HepG2 (cell line): ENCODE measurements around the gene CNOT8. TPM values are rescaled to one million over a fixed set of nuclear protein-coding genes. Genes with fewer than 3 reads are reported as not detected.

Experiments
- ATAC-seq: fragments of 200-7000 bp; cut with Tn5 transposase; 3 replicates; pipeline ENCODE4 v1.9.1; 2020; ENCODE audit warnings: mild to moderate bottlenecking, moderate library complexity
- BruUV-seq: library from RNA; stranded (reverse); fragments of 400-500 nt; replicated peaks from 2 replicates; lab custom pipeline; 2021; lab: Mats Ljungman, UMichigan
- CTCF ChIA-PET: fragments of 300-600 bp; formaldehyde crosslinking; extraction: SDS; loops from one replicate; lab custom pipeline; 2021; ENCODE audit warnings: low total read pairs, inconsistent platforms, low intra/inter-chr PET ratio; lab: Yijun Ruan, JAX
- POLR2A ChIA-PET: fragments of 350-600 bp; sonication (Branson Sonifier 250); formaldehyde crosslinking; loops from one replicate; lab custom pipeline; 2020; ENCODE audit warnings: antibody characterized with exemption, inconsistent platforms; lab: Yijun Ruan, JAX
- DNase-seq: peaks from one replicate; pipeline ENCODE4 v3.0.0-alpha.2; 2015; ENCODE audit warnings: low spot score
- FAIRE-seq: peaks from 3 replicates; lab custom pipeline; 2011; peaks lifted over from hg19 to GRCh38; lab: Jason Lieb, UNC
- H2AFZ ChIP-seq: one replicate; pipeline ENCODE4 v1.6.1; 2011; ENCODE audit warnings: low read length, inconsistent platforms
- H3K27ac ChIP-seq: fragments of 300-600 bp; 3 replicates; pipeline ENCODE4 v1.8.0; 2011; ENCODE audit warnings: mixed run types, mild to moderate bottlenecking, mixed read lengths, low read length, inconsistent platforms; ENCODE audit not compliant: insufficient read depth; ENCODE audit errors: extremely low read length
- H3K27me3 ChIP-seq, 2 experiments: fragments of 200-600 bp in 1 of 2; 2 replicates in 1 of 2; 3 replicates in 1 of 2; pipeline versions ENCODE4 v1.6.0 to v1.8.0; 2011; ENCODE audit warnings: low read length in 2 of 2, mild to moderate bottlenecking in 2 of 2, moderate library complexity in 2 of 2, inconsistent platforms in 1 of 2; ENCODE audit not compliant: insufficient read depth in 2 of 2, control insufficient read depth in 1 of 2
- H3K36me3 ChIP-seq, 2 experiments: fragments of 200-600 bp in 1 of 2; replicated peaks in 1 of 2; 2 replicates in 1 of 2; 3 replicates in 1 of 2; pipeline versions ENCODE4 v1.5.1 to v1.8.0; 2011; ENCODE audit warnings: low read length in 2 of 2, inconsistent platforms in 1 of 2; ENCODE audit not compliant: insufficient read depth in 2 of 2, control insufficient read depth in 1 of 2
- H3K4me1 ChIP-seq: 2 replicates; pipeline ENCODE4 v1.5.1; 2012; ENCODE audit warnings: low read length, inconsistent platforms; ENCODE audit not compliant: insufficient read depth
- H3K4me2 ChIP-seq: 2 replicates; pipeline ENCODE4 v1.6.0; 2011; ENCODE audit warnings: low read depth, low read length, inconsistent platforms
- H3K4me3 ChIP-seq, 3 experiments: fragments of 200-600 bp in 1 of 3; sonication (generic), shearing (Covaris generic) in 1 of 3; replicated peaks in 1 of 3; 2 replicates each; pipeline ENCODE4 v1.5.1; 2011 to 2016; ENCODE audit warnings: low read length in 3 of 3, inconsistent platforms in 2 of 3, low read depth in 2 of 3, mild to moderate bottlenecking in 2 of 3, control low read depth in 1 of 3, mixed read lengths in 1 of 3; ENCODE audit not compliant: insufficient read depth in 1 of 3
- H3K79me2 ChIP-seq: one replicate; pipeline ENCODE4 v1.6.1; 2011; ENCODE audit warnings: low read length, inconsistent platforms; ENCODE audit not compliant: insufficient read depth
- H3K9ac ChIP-seq: 2 replicates; pipeline ENCODE4 v1.6.0; 2011; ENCODE audit warnings: mild to moderate bottlenecking, low read depth, low read length, inconsistent platforms; ENCODE audit not compliant: insufficient read depth
- H3K9me3 ChIP-seq: 2 replicates; pipeline ENCODE4 v1.5.1; 2012; ENCODE audit warnings: mild to moderate bottlenecking, low read length
- H4K20me1 ChIP-seq: 2 replicates; pipeline ENCODE4 v1.6.0; 2011; ENCODE audit warnings: inconsistent platforms, mild to moderate bottlenecking, low read length, moderate library complexity; ENCODE audit not compliant: insufficient read depth
- BORCS8-MEF2B ChIP-seq: sonication (generic); formaldehyde crosslinking; IDR thresholded peaks from 2 replicates; pipeline ENCODE4 v1.8.0; 2022; ENCODE audit warnings: mild to moderate bottlenecking, missing genetic modification reagents
- BRF2 ChIP-seq: sonication (generic); formaldehyde crosslinking; IDR thresholded peaks from 2 replicates; pipeline ENCODE4 v1.8.1; 2022; ENCODE audit warnings: mild to moderate bottlenecking, missing genetic modification reagents
- FOXP1 ChIP-seq, 2 experiments: fragments of 450-650 bp in 1 of 2; IDR thresholded peaks; 2 replicates each; pipeline ENCODE4 v1.6.1; 2017 to 2018; ENCODE audit warnings: antibody characterized with exemption in 1 of 2
- GATAD2A ChIP-seq: IDR thresholded peaks from 2 replicates; pipeline ENCODE4 v1.6.1; 2016
- LCORL ChIP-seq, 2 experiments: fragments of 450-650 bp in 1 of 2; sonication (generic) in 1 of 2; formaldehyde crosslinking in 1 of 2; IDR thresholded peaks; 2 replicates each; pipeline versions ENCODE4 v1.5.0 to v1.6.1; 2017 to 2020; ENCODE audit warnings: antibody characterized with exemption in 1 of 2, missing genetic modification reagents in 1 of 2
- MED8 ChIP-seq: sonication (generic); formaldehyde crosslinking; IDR thresholded peaks from 2 replicates; pipeline ENCODE4 v1.8.1; 2023; ENCODE audit warnings: mild to moderate bottlenecking, missing genetic modification reagents; ENCODE audit not compliant: insufficient replicate concordance
- NFIC ChIP-seq: IDR thresholded peaks from 2 replicates; pipeline ENCODE4 v1.6.1; 2012; ENCODE audit warnings: mild to moderate bottlenecking, low read length, inconsistent platforms
- NR2C2 ChIP-seq: sonication (generic); formaldehyde crosslinking; IDR thresholded peaks from 2 replicates; pipeline ENCODE4 v1.4.0; 2020; ENCODE audit warnings: missing genetic modification reagents, mild to moderate bottlenecking, moderate library complexity, borderline replicate concordance
- PPARG ChIP-seq: conservative IDR thresholded peaks from 2 replicates; pipeline ENCODE4 v1.6.1; 2016; ENCODE audit warnings: missing biosample characterization, missing genetic modification reagents
- SOX5 ChIP-seq: IDR thresholded peaks from 2 replicates; pipeline ENCODE4 v1.6.1; 2016; ENCODE audit warnings: borderline replicate concordance
- TFDP2 ChIP-seq: sonication (generic); formaldehyde crosslinking; IDR thresholded peaks from 2 replicates; pipeline ENCODE4 v1.4.0; 2020; ENCODE audit warnings: missing genetic modification reagents
- ZNF564 ChIP-seq: sonication (generic); formaldehyde crosslinking; IDR thresholded peaks from 2 replicates; pipeline ENCODE4 v1.8.1; 2023; ENCODE audit warnings: mild to moderate bottlenecking, missing genetic modification reagents
- ZNF788 ChIP-seq: sonication (generic); formaldehyde crosslinking; IDR thresholded peaks from 2 replicates; pipeline ENCODE4 v1.5.0; 2020; ENCODE audit warnings: mild to moderate bottlenecking, missing genetic modification reagents, borderline replicate concordance
- WGBS: methylation state at CpG from one replicate; pipeline ENCODE4 v1.1.6; 2017; ENCODE audit warnings: low lambda C conversion rate; 5-methylcytosine and 5-hydroxymethylcytosine counted together
- in situ Hi-C: cut with HindIII; loops from 2 replicates; pipeline ENCODE4 v1.10.0; 2017; ENCODE audit warnings: low pct_unique_long_range_greater_than_20kb; ENCODE audit not compliant: extremely low pct_ligation_motif_present
- intact Hi-C: fragments of 100-400 bp; cut with micrococcal nuclease; formaldehyde crosslinking; loops from one replicate; pipeline ENCODE4 v1.10.0; 2022; ENCODE audit not compliant: unreplicated experiment
- polyA plus RNA-seq, 8 experiments: library from polyadenylated mRNA; depleted of rRNA in 3 of 8; stranded (reverse) in 7 of 8; unstranded in 1 of 8; fragments of >200 nt; fragmentation: Illumina TruSeq in 4 of 8; extraction: Trizol in 4 of 8; gene quantifications; 2 replicates each; pipeline versions ENCODE4 v1.2.1 to v1.2.3, GENCODE V29; 2011 to 2016; ENCODE audit warnings: low read depth in 4 of 8, missing spikeins in 1 of 8, mixed read lengths in 1 of 8; ENCODE audit not compliant: insufficient read depth in 1 of 8
- total RNA-seq, 5 experiments: library from RNA; depleted of rRNA; stranded (reverse); fragments of >200 nt; fragmentation: Illumina TruSeq; extraction: Trizol; gene quantifications; 2 replicates each; pipeline ENCODE4 v1.2.3, GENCODE V29; 2016; ENCODE audit warnings: low read depth in 1 of 5
- TF ChIP-seq, protein P1 (sequence below): IDR thresholded peaks from 2 replicates; pipeline ENCODE4 v1.4.0; 2020; ENCODE audit warnings: mild to moderate bottlenecking, missing genetic modification reagents
- TF ChIP-seq, protein P2 (sequence below): sonication (generic); formaldehyde crosslinking; IDR thresholded peaks from 2 replicates; pipeline ENCODE4 v1.5.0; 2020; ENCODE audit warnings: missing genetic modification reagents

The CNOT8 gene
- total and polyA plus RNA-seq, 2 of the 13 experiments (the other 11 are each of a cell fraction or from before 2014, with no cell fraction given), result 37.1 to 74.9 TPM

DNA sequence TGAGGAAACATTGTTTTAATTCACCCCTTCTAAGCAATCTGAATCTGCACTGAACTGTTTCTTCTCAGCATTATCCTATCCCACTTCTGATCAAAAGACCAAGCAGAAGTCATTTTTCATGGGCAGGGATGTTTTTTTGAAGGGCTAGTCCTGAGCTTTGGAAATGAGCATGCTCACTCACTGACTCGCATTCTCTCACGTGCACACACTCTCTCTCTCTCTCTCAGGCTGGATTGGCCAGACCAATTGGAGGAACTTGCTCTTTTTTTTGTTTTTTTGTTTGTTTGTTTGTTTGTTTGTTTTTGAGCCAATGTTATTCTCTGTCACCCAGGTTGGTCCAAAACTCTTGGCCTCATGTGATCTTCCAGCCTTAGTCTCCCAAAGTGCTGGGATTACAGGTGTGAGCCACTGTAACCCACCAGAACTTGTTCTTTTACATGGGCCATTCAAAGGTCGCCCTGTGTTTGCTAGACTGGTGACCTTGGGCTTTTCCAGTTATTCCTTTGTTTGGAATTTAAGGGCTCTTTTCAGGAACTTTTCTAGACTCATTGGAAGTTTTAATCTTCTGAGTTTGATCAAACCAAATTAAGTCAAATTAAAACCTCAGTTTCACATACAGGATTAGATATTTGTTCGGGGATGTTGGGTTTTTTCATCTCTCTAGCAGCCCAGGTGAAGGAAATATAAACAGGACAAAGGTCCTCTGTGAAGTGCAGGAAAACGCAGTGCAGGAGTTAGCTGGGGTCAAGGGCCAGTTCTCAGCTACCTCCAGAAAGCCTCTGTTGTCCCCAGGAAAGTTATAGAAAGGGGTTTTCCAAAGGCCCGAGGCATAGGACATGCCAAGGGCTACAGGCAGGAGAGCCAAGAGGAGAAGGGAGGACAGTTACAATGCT, 21.2 kb upstream of the CNOT8 start:
- peak overlapping the region in 1 of 3 experiments; percentile 27; a peak in 2 of 6 replicates for H3K4me3 ChIP-seq
- DNase-seq (peak; percentile 73), FAIRE-seq (no peak), ATAC-seq (peak; percentile 69)
- in situ Hi-C loops, result no loop called here
- H3K36me3 ChIP-seq, result peaks cover 0 to 6% of the 10 kb centered on the region in 2 experiments; a peak in 3 of 5 replicates
- no peak overlapping the region; the same call in 1 of the 2 replicates for H3K9ac ChIP-seq
- peak overlapping the region; percentile 59 for H3K4me2 ChIP-seq
- no peaks in the 10 kb centered on the region for H3K9me3 ChIP-seq
- H4K20me1 ChIP-seq, result no peaks in the 10 kb centered on the region
- H3K27me3 ChIP-seq, result no peaks in the 10 kb centered on the region
- 2% methylated on average over 6 of the region's 6 CpGs for WGBS
- ChIA-PET CTCF (no interaction called here), POLR2A (interaction anchor here (1.0 to 3.4 kb wide), 3 partner anchors 14 to 21 kb away, joined by 6 to 14 read pairs (median 7); partner anchors contain the start of genes CNOT8 and FAXDC2)
- peak overlapping the region; percentile 61 for H3K27ac ChIP-seq
- BruUV-seq, result no TSS peak
- intact Hi-C loops, result no loop called here
- peaks cover 85% of the 10 kb centered on the region for H3K4me1 ChIP-seq
- no peaks in the 10 kb centered on the region for H3K79me2 ChIP-seq
- no peak overlapping the region for H2AFZ ChIP-seq
- TF ChIP-seq BRF2 (CRISPR knock-in tag), result 0 out of 2 replicates have a peak, but pooled peaks have one; percentile 58
- peak; percentile 74; the same call in 1 of the 2 replicates for TF ChIP-seq SOX5
- TF ChIP-seq TFDP2 (CRISPR knock-in tag), result 0 out of 2 replicates have a peak, but pooled peaks have one; percentile 21
- TF ChIP-seq ZNF564, result no peak
- TF ChIP-seq BORCS8-MEF2B (CRISPR knock-in tag), result 0 out of 2 replicates have a peak, but pooled peaks have one; percentile 64
- peak; percentile 73 for TF ChIP-seq GATAD2A
- TF ChIP-seq PPARG, result peak; percentile 84
- peak; percentile 16 for TF ChIP-seq MED8 (CRISPR knock-in tag)
- peak; percentile 37; the same call in 1 of the 2 replicates for TF ChIP-seq LCORL (IDR thresholded peaks at IDR 0.05)
- 0 out of 2 replicates have a peak, but pooled peaks have one; percentile 23 for TF ChIP-seq LCORL (CRISPR knock-in tag; IDR thresholded peaks at IDR 0.05)
- TF ChIP-seq NFIC, result peak; percentile 79; the same call in 1 of the 2 replicates
- 0 out of 2 replicates have a peak, but pooled peaks have one; percentile 26 for TF ChIP-seq ZNF788 (CRISPR knock-in tag)
- TF ChIP-seq, protein P1, sequence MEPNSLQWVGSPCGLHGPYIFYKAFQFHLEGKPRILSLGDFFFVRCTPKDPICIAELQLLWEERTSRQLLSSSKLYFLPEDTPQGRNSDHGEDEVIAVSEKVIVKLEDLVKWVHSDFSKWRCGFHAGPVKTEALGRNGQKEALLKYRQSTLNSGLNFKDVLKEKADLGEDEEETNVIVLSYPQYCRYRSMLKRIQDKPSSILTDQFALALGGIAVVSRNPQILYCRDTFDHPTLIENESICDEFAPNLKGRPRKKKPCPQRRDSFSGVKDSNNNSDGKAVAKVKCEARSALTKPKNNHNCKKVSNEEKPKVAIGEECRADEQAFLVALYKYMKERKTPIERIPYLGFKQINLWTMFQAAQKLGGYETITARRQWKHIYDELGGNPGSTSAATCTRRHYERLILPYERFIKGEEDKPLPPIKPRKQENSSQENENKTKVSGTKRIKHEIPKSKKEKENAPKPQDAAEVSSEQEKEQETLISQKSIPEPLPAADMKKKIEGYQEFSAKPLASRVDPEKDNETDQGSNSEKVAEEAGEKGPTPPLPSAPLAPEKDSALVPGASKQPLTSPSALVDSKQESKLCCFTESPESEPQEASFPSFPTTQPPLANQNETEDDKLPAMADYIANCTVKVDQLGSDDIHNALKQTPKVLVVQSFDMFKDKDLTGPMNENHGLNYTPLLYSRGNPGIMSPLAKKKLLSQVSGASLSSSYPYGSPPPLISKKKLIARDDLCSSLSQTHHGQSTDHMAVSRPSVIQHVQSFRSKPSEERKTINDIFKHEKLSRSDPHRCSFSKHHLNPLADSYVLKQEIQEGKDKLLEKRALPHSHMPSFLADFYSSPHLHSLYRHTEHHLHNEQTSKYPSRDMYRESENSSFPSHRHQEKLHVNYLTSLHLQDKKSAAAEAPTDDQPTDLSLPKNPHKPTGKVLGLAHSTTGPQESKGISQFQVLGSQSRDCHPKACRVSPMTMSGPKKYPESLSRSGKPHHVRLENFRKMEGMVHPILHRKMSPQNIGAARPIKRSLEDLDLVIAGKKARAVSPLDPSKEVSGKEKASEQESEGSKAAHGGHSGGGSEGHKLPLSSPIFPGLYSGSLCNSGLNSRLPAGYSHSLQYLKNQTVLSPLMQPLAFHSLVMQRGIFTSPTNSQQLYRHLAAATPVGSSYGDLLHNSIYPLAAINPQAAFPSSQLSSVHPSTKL, result peak; percentile 68
- TF ChIP-seq NR2C2 (CRISPR knock-in tag), result 0 out of 2 replicates have a peak, but pooled peaks have one; percentile 14
- TF ChIP-seq FOXP1 (IDR thresholded peaks at IDR 0.05), result peak; percentile 64
- peak; percentile 78 for TF ChIP-seq FOXP1 (CRISPR knock-in tag; IDR thresholded peaks at IDR 0.05)
- TF ChIP-seq, protein P2, sequence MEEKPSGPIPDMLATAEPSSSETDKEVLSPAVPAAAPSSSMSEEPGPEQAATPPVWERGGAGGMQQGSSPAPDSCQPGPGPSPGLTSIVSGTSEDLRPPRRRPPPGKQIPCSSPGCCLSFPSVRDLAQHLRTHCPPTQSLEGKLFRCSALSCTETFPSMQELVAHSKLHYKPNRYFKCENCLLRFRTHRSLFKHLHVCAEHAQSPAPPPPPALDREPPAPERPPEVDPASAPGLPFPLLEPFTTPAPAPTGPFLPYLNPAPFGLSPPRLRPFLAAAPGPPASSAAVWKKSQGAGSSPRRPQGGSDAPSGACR (CRISPR knock-in tag), result 0 out of 2 replicates have a peak, but pooled peaks have one; percentile 34
